ENCODE measurements around the gene ZDHHC8.

GRCh38 chr22:20140107-20140445 is 8.5 kb downstream of the ZDHHC8 start:
- no peak for TF ChIP-seq CTCF (IDR thresholded peaks at IDR 0.05; ENCODE audit: low read length)
- no peak for TF ChIP-seq EZH2 (IDR thresholded peaks at IDR 0.05; ENCODE audit: borderline replicate concordance, low read length)
